ENCODE measurements around the gene KLC1. TPM values are rescaled to one million over a fixed set of nuclear protein-coding genes. Genes with fewer than 3 reads are reported as not detected.

Gene KLC1
- total RNA-seq, 1 experiment from 2014 or later, result 121 TPM

- peaks cover 49 to 54% of the 10 kb centered on the region in 2 experiments; a peak in 3 of 4 replicates for H3K36me3 ChIP-seq (ENCODE audit: control insufficient read depth in 1 of 2, insufficient read depth in 2 of 2, low read length in 2 of 2)
- ATAC-seq (no peak), DNase-seq (ENCODE audit: low read depth, low spot score) (no peak)
- no peaks in the 10 kb centered on the region; a peak in 1 of 4 replicates for H3K4me1 ChIP-seq (ENCODE audit: control insufficient read depth in 1 of 2, insufficient read depth in 2 of 2, low read length in 2 of 2)
- ChIA-PET CTCF (no interaction called here), POLR2A (no interaction called here), RAD21 (ENCODE audit: low non-redundant PET in 1 of 2, low total read pairs in 2 of 2, uncharacterized antibody in 2 of 2, unreplicated experiment in 2 of 2) (no interaction called here)
- no peak overlapping the region for H2AFZ ChIP-seq (ENCODE audit: low read depth, low read length, poor library complexity, severe bottlenecking)
- H3K9ac ChIP-seq (ENCODE audit: low read length), result no peak overlapping the region
- H3K4me2 ChIP-seq (ENCODE audit: low read length), result no peak overlapping the region
- H3K4me3 ChIP-seq (replicated peaks in 1 of 2; ENCODE audit: low read depth in 1 of 2, low read length in 2 of 2), result no peak overlapping the region
- intact Hi-C loops (cut with micrococcal nuclease), result no loop called here
- TF ChIP-seq CBX3 (IDR thresholded peaks at IDR 0.05; ENCODE audit: low read depth), result no peak
- TF ChIP-seq SP1 (IDR thresholded peaks at IDR 0.05; ENCODE audit: low read depth), result no peak
- TF ChIP-seq ELF1 (IDR thresholded peaks at IDR 0.05; ENCODE audit: borderline replicate concordance, low read depth), result no peak
- TF ChIP-seq MAX (IDR thresholded peaks at IDR 0.05), result no peak
- TF ChIP-seq FOSL1 (IDR thresholded peaks at IDR 0.05; ENCODE audit: low read depth), result no peak
- no peak for TF ChIP-seq YY1 (IDR thresholded peaks at IDR 0.05; ENCODE audit: extremely low read depth, insufficient replicate concordance, low read depth, low read length)
- no peak for TF ChIP-seq JUND (IDR thresholded peaks at IDR 0.05)
- TF ChIP-seq ZFX (IDR thresholded peaks at IDR 0.05), result no peak
- no peak for TF ChIP-seq CTCF (IDR thresholded peaks at IDR 0.05 in 2 of 3, conservative IDR thresholded peaks at IDR 0.05 in 1 of 3; ENCODE audit: borderline replicate concordance in 1 of 3, insufficient read depth in 1 of 3, low read depth in 2 of 3, low read length in 2 of 3)
- no peak for TF ChIP-seq ZBTB33 (IDR thresholded peaks at IDR 0.05; ENCODE audit: extremely low read depth, insufficient replicate concordance, low read length)
- no peak for TF ChIP-seq RAD21 (IDR thresholded peaks at IDR 0.05; ENCODE audit: low read depth)
- no peak for TF ChIP-seq SRF (IDR thresholded peaks at IDR 0.05; ENCODE audit: low read depth)
- no peak for TF ChIP-seq EGR1 (IDR thresholded peaks at IDR 0.05; ENCODE audit: low read depth)
- no peak for TF ChIP-seq EZH2phosphoT487 (IDR thresholded peaks at IDR 0.05; ENCODE audit: borderline replicate concordance)
- BruUV-seq (replicated peaks), result no TSS peak
- no peaks in the 10 kb centered on the region for H3K9me2 ChIP-seq (ENCODE audit: insufficient read depth)
- H3K79me2 ChIP-seq (ENCODE audit: insufficient read depth, low read length), result peaks cover 15% of the 10 kb centered on the region; the same call in 1 of the 2 replicates
- no peaks in the 10 kb centered on the region for H3K9me3 ChIP-seq (ENCODE audit: control insufficient read depth in 1 of 2, insufficient read depth in 1 of 2, low read depth in 1 of 2, low read length in 2 of 2)
- no peak overlapping the region for H3K27ac ChIP-seq (ENCODE audit: low read depth, low read length)
- peaks cover 10% of the 10 kb centered on the region; the same call in 1 of the 2 replicates for H4K20me1 ChIP-seq (ENCODE audit: insufficient read depth)
- H3K27me3 ChIP-seq (ENCODE audit: insufficient read depth, low read length), result no peaks in the 10 kb centered on the region
Observed at GRCh38 chr14:103683139-103683538, 54.1 kb downstream of the KLC1 start.

Measured in HCT116 (cell line).